BLaER1 treated with 17β-estradiol and CSF1 and Interleukin-3, amounts not matched to agents 10 nM and 100 nM (cell line): ENCODE measurements around the gene EIF5A.

Source experiments
- H3K27ac ChIP-seq, 11 experiments: shearing (Covaris generic); formaldehyde crosslinking; 2 replicates each; pipeline ENCODE4 v1.8.1; 2022
- H3K27me3 ChIP-seq, 11 experiments: shearing (Covaris generic); formaldehyde crosslinking; 2 replicates each; pipeline ENCODE4 v1.8.1; 2022
- H3K36me3 ChIP-seq, 11 experiments: shearing (Covaris generic); formaldehyde crosslinking; 2 replicates each; pipeline ENCODE4 v1.8.1; 2022
- H3K4me1 ChIP-seq, 10 experiments: shearing (Covaris generic); formaldehyde crosslinking; 2 replicates each; pipeline ENCODE4 v1.8.1; 2022
- H3K4me2 ChIP-seq, 11 experiments: shearing (Covaris generic); formaldehyde crosslinking; 2 replicates each; pipeline ENCODE4 v1.8.1; 2022
- H3K4me3 ChIP-seq, 10 experiments: shearing (Covaris generic); formaldehyde crosslinking; 2 replicates each; pipeline ENCODE4 v1.8.1; 2022
- H3K9ac ChIP-seq, 11 experiments: shearing (Covaris generic); formaldehyde crosslinking; 2 replicates each; pipeline ENCODE4 v1.8.1; 2022
- H3K9me3 ChIP-seq, 11 experiments: shearing (Covaris generic); formaldehyde crosslinking; replicated peaks in 1 of 11; 2 replicates each; pipeline ENCODE4 v1.8.1; 2022
- H4K20me1 ChIP-seq, 11 experiments: shearing (Covaris generic); formaldehyde crosslinking; 2 replicates each; pipeline ENCODE4 v1.8.1; 2022
- Cebpa-rat ChIP-seq, 11 experiments: shearing (Covaris generic); IDR thresholded peaks; 2 replicates each; pipeline ENCODE4 v1.8.1; 2022

Gene EIF5A

DNA sequence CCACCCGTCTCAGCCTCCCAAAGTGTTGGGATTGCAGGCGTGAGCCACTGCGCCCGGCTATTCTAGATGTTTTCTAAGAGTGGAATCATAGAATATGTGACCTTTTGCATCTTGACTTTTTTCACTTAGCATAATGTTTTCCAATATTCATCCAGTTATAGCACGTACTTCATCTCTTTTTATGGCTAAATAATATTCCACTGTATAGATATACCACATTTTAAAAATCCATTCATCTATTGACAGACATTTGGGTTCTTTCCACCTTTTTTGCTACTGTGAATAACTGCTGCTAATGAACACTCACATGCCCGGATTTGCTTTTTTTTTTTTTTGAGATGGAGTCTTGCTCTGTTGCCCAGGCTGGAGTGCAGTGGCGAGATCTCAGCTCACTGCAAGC lies 3.2 kb upstream of the EIF5A start:
- Histone ChIP-seq H3K9ac (no peak overlapping the region), H4K20me1 (peaks cover 9 to 15% (median 11%) of the 10 kb centered on the region in 11 experiments), H3K4me1 (peaks cover 9 to 13% (median 11%) of the 10 kb centered on the region in 10 experiments), H3K27ac (no peak overlapping the region), H3K9me3 (no peaks in the 10 kb centered on the region; a peak in 1 of 22 replicates), H3K27me3 (no peaks in the 10 kb centered on the region), H3K4me3 (no peak overlapping the region), H3K4me2 (no peak overlapping the region), H3K36me3 (peaks cover 0 to 7% (median 2%) of the 10 kb centered on the region in 11 experiments; a peak in 17 of 22 replicates)
- no peak for TF ChIP-seq Cebpa-rat (IDR thresholded peaks at IDR 0.05)

DNA sequence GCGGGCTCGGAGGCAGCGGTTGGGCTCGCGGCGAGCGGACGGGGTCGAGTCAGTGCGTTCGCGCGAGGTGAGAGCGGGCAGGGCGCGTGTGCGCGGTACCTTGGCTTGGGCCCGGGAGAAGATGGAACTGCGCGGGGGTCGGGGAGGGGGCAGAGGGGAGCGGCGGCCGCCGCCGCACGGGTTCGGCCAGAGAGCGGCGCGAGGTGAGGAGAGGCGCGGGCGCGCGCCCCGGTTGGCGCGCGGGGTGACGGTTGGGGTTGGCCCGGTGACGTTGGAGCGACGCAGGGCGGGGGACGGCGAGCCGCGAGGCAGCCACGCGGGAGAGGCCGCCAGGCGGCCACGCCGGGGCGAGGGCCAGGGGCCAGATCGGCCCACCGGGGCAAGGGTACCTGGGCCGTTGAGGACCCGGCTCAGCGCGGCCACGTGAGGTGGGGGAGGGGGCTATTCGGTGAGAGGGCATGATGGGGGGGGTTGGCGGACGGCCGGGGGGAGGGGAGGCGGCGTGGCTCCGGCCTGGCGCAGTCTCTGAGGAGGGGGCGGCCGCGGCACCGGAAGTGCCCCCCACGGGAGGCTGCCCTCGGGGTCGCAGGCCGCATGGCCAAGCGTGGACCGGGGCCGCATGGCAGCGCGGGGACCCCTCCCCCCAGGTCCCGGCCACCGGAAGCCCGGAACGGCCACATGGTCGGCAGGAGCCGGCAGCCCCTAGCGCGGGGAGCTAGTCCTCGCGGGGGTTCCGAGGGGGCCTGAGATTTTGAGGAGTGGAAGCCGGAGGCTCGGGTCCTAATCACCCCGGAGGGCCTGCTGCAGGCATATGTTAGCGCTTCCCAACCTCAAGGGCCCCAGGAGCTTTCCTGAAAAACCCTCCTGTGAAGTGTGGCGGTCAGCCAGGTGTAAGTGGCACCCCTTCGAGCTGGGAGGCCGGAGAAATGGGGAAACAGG lies 527 bp downstream of the EIF5A start:
- Histone ChIP-seq H3K4me1 (peaks cover 40 to 51% (median 46%) of the 10 kb centered on the region in 10 experiments), H3K9ac (peak overlapping the region; percentile 94 to 100 (median 98)), H4K20me1 (peaks cover 47 to 53% (median 49%) of the 10 kb centered on the region in 11 experiments), H3K27me3 (no peaks in the 10 kb centered on the region), H3K9me3 (no peaks in the 10 kb centered on the region; a peak in 1 of 22 replicates), H3K36me3 (peaks cover 37 to 45% (median 39%) of the 10 kb centered on the region in 11 experiments), H3K4me3 (peak overlapping the region; percentile 87 to 100 (median 93)), H3K27ac (peak overlapping the region; percentile 93 to 99 (median 97)), H3K4me2 (peak overlapping the region; percentile 81 to 99 (median 94))
- TF ChIP-seq Cebpa-rat (IDR thresholded peaks at IDR 0.05) = no peak

DNA sequence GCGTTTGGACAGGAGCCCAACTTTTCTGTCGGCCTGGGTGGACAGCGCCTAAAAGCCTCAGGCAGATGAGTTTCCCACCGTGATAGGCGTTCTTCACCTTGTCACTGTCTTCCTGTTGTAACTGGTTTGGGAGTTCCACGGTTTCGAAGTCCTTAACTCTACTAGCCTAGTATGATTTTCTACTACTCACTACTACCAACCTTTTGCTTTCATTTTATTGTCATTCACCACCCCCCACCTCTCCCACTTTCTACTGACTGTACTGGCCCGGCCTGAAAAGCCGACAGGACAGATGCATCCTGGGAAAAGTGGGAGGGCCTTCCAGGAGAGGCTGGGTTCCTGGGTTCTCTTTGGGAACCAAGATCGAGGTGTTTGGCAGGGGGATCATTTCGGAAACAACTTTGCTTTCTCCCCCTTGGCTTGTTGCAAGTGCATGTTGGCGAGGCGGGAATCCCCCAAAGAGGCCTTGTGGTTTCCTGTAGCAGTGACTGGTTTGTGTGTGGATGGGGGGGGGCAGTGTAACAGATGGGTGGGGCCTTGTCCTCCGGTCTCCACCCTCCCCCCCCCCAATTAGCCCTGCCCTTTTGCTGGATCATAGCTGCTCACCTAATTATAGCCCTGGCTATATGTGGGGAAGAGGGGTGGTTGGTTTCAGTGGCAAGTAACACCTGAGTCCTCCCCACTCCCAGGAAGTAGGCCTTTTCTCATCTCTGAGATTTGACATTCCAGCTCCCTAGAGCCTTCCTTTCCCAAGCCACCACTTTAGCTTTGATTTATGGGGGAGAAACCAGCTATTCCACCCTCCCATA lies 1.4 kb downstream of the EIF5A start:
- no peak for TF ChIP-seq Cebpa-rat (IDR thresholded peaks at IDR 0.05)
- peaks cover 46 to 54% (median 48%) of the 10 kb centered on the region in 11 experiments for H3K36me3 ChIP-seq
- H3K4me2 ChIP-seq = peak overlapping the region; percentile 81 to 99 (median 94)
- H3K9ac ChIP-seq = peak overlapping the region; percentile 94 to 100 (median 98)
- H3K4me1 ChIP-seq = peaks cover 49 to 60% (median 54%) of the 10 kb centered on the region in 10 experiments
- no peaks in the 10 kb centered on the region; a peak in 1 of 22 replicates for H3K9me3 ChIP-seq
- H3K27me3 ChIP-seq = no peaks in the 10 kb centered on the region
- H3K27ac ChIP-seq = peak overlapping the region; percentile 93 to 99 (median 97)
- H4K20me1 ChIP-seq = peaks cover 56 to 61% (median 58%) of the 10 kb centered on the region in 11 experiments
- peak overlapping the region; percentile 87 to 100 (median 93) for H3K4me3 ChIP-seq

DNA sequence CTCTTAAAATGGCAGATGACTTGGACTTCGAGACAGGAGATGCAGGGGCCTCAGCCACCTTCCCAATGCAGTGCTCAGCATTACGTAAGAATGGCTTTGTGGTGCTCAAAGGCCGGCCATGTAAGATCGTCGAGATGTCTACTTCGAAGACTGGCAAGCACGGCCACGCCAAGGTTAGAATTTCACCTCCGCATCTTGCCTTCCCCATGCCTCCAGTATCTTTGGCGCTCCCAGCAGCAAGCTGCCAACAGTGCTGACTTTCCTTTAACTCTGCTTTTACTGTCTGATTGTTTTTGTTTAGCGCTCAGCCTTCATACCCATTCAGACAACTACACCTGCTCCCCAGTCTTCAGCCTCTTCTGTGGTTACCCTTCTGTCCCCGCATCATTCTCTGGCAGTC lies 2.2 kb downstream of the EIF5A start:
- H3K27ac ChIP-seq = peak overlapping the region in 7 of 11 experiments; percentile 94 to 99 (median 99); a peak in 10 of 22 replicates

DNA sequence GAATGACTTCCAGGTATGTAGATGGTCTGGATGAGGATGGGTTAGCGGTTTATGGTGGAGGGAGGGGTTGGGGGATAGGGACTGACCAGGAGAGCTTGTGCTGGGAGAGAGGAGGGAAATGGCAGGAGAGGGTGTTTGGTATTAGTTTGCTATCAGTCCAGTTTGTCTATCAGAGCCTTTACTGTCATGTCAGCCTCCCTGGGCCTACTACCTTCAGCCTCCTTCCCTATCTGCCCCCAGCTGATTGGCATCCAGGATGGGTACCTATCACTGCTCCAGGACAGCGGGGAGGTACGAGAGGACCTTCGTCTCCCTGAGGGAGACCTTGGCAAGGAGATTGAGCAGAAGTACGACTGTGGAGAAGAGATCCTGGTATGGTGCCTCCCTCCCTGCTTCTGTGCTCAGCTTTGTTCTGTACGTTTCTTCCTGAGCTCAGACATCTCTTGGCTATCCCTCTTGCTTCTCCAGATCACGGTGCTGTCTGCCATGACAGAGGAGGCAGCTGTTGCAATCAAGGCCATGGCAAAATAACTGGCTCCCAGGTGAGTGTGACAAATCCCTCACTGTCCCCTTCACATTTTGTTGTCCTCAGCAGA lies 3.8 kb downstream of the EIF5A start:
- Histone ChIP-seq H4K20me1 (peaks cover 64 to 73% (median 70%) of the 10 kb centered on the region in 11 experiments), H3K36me3 (peaks cover 48 to 63% (median 55%) of the 10 kb centered on the region in 11 experiments)
- no peak for TF ChIP-seq Cebpa-rat (IDR thresholded peaks at IDR 0.05)

More for the DNA sequence above, 2.2 kb downstream of the EIF5A start:
- Histone ChIP-seq H3K9ac (peak overlapping the region; percentile 94 to 100 (median 98); a peak in 21 of 22 replicates), H3K9me3 (no peaks in the 10 kb centered on the region), H3K36me3 (peaks cover 48 to 57% (median 50%) of the 10 kb centered on the region in 11 experiments), H3K4me2 (peak overlapping the region; percentile 81 to 99 (median 94)), H3K27me3 (no peaks in the 10 kb centered on the region), H3K4me1 (peaks cover 57 to 68% (median 61%) of the 10 kb centered on the region in 10 experiments), H3K4me3 (peak overlapping the region; percentile 87 to 100 (median 93)), H4K20me1 (peaks cover 64 to 69% (median 66%) of the 10 kb centered on the region in 11 experiments)
- TF ChIP-seq Cebpa-rat (IDR thresholded peaks at IDR 0.05) = no peak

DNA sequence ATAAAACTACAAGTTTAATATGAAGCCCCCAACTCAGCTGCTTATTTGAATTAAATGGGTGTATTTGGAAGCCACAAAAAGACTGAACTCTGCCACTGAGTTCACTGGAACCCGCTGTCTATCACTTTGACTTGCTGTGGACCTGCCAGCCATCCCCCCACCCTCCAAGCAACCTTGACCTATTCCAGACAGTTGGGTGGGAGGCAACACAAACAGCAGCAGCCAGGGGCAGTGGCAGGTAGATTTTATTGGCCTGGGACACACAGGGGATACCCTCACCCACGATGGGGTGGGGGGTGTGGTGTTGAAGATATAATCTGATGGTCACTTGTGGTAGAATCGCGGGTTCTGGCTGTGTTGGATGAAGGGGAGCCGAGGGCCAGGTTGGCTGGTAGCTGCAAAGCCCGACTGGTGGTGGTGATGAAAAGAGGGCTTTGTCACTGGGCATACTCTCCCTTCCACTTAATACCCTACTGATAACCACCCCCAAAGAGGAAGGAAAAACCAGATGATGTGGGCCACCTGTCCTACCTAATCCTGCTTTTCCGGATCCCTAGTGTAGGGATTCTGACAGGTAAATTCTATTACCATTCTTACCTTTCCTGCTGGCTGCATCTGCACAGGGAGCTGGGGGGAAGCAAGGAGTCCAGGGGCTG lies 5.1 kb downstream of the EIF5A start:
- no peaks in the 10 kb centered on the region for H3K9me3 ChIP-seq
- H3K27me3 ChIP-seq = no peaks in the 10 kb centered on the region
- H3K4me3 ChIP-seq = peak overlapping the region in 4 of 10 experiments; percentile 6 to 91 (median 90); a peak in 3 of 20 replicates
- peaks cover 56 to 76% (median 68%) of the 10 kb centered on the region in 10 experiments for H3K4me1 ChIP-seq
- H4K20me1 ChIP-seq = peaks cover 64 to 73% (median 70%) of the 10 kb centered on the region in 11 experiments
- H3K9ac ChIP-seq = peak overlapping the region in 8 of 11 experiments; percentile 3 to 89 (median 38); a peak in 9 of 22 replicates
- H3K4me2 ChIP-seq = peak overlapping the region; percentile 77 to 99 (median 93); a peak in 19 of 22 replicates
- H3K36me3 ChIP-seq = peaks cover 55 to 75% (median 68%) of the 10 kb centered on the region in 11 experiments
- TF ChIP-seq Cebpa-rat (IDR thresholded peaks at IDR 0.05) = no peak
- no peak overlapping the region for H3K27ac ChIP-seq

More for the DNA sequence above, 3.8 kb downstream of the EIF5A start:
- Histone ChIP-seq H3K27me3 (no peaks in the 10 kb centered on the region), H3K4me3 (no peak overlapping the region), H3K4me2 (peak overlapping the region in 9 of 11 experiments; percentile 8 to 99 (median 93); a peak in 14 of 22 replicates), H3K9ac (peak overlapping the region in 10 of 11 experiments; percentile 3 to 100 (median 26); a peak in 13 of 22 replicates), H3K27ac (no peak overlapping the region), H3K9me3 (no peaks in the 10 kb centered on the region), H3K4me1 (peaks cover 58 to 69% (median 64%) of the 10 kb centered on the region in 10 experiments)

DNA sequence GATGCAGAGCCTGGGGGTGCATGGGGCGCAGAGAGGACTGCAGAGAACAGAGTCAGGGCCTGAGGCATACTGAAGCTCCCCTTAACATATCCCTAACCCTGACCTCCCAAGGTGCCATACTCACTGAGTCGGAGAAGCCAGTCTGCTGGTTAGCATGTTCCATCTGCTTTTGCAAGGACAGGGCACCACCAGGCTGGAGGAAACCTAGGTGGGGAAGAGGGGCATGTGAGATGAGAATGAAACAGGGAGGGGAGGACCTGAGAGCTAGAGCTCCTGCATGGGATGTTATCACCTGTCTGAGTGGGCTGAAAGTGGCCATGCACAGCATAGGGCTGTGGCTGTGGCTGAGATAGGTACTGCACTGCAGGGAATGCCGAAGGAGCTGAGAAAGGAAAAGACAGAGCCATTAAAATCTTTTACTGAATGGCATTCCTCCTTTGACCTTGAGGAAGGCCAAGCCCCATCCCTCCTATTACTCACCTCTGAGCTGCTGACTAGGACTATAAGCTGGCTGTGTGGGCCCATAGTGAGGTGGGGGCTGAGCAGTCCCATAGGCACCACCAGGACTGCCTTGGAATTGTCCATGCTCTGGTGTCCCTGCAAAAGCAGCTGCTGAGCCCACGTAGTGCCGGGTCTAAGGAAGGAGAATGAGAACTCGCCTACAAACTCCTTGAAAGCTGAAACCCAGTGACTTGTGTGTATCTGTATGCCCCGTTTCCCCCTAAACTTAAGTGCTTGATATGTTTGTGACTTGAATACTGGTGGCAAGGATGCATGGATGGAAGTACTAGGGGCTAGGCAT lies 5.9 kb downstream of the EIF5A start:
- H3K9me3 ChIP-seq = no peaks in the 10 kb centered on the region
- H3K4me3 ChIP-seq = peak overlapping the region in 9 of 10 experiments; percentile 75 to 95 (median 89); a peak in 13 of 20 replicates
- peak overlapping the region; percentile 83 to 95 (median 87); a peak in 18 of 22 replicates for H3K9ac ChIP-seq
- H3K27me3 ChIP-seq = no peaks in the 10 kb centered on the region
- TF ChIP-seq Cebpa-rat (IDR thresholded peaks at IDR 0.05) = no peak
- H3K36me3 ChIP-seq = peaks cover 62 to 81% (median 75%) of the 10 kb centered on the region in 11 experiments
- 0 out of 22 replicates have a peak overlapping the region, but pooled peaks of 1 of the 11 experiments have one; percentile 86 for H3K27ac ChIP-seq
- peaks cover 56 to 80% (median 70%) of the 10 kb centered on the region in 10 experiments for H3K4me1 ChIP-seq
- H3K4me2 ChIP-seq = peak overlapping the region; percentile 77 to 99 (median 93)
- H4K20me1 ChIP-seq = peaks cover 61 to 68% (median 67%) of the 10 kb centered on the region in 11 experiments
